SK-N-SH treated with all-trans-retinoic acid at 6 μM for 48 hours (cell line): ENCODE data around the gene RASSF1.

ENCODE experiments used
- ATAC-seq: fragments of 200-7000 bp; cut with Tn5 transposase; 3 replicates; pipeline ENCODE4 v1.9.1; 2020; ENCODE audit warnings: mild to moderate bottlenecking, moderate library complexity
- ARNTL ChIP-seq: fragments of 450-650 bp; formaldehyde crosslinking; IDR thresholded peaks from 2 replicates; pipeline ENCODE4 v1.5.0; 2020; ENCODE audit warnings: low read depth, mild to moderate bottlenecking, moderate library complexity, borderline replicate concordance
- BACH2 ChIP-seq: fragments of 250-450 bp; sonication (Bioruptor Pico); IDR thresholded peaks from 2 replicates; pipeline ENCODE4 v1.9.0; 2021; ENCODE audit warnings: mild to moderate bottlenecking, borderline replicate concordance
- CREB5 ChIP-seq: fragments of 250-450 bp; sonication (Bioruptor Pico); IDR thresholded peaks from 2 replicates; pipeline ENCODE4 v1.5.1; 2020; ENCODE audit warnings: low read depth, mild to moderate bottlenecking, moderate library complexity
- CSRNP3 ChIP-seq: fragments of 250-450 bp; sonication (Bioruptor Pico); IDR thresholded peaks from 2 replicates; pipeline ENCODE4 v1.5.1; 2021; ENCODE audit warnings: mild to moderate bottlenecking, moderate library complexity
- GLIS3 ChIP-seq: fragments of 250-450 bp; sonication (Bioruptor Pico); IDR thresholded peaks from 2 replicates; pipeline ENCODE4 v1.5.0; 2020; ENCODE audit warnings: mild to moderate bottlenecking, moderate library complexity
- ISL1 ChIP-seq: fragments of 250-450 bp; sonication (Bioruptor Pico); IDR thresholded peaks from 2 replicates; pipeline ENCODE4 v2.1.2; 2022; ENCODE audit warnings: mild to moderate bottlenecking, moderate library complexity
- OSR1 ChIP-seq: fragments of 250-450 bp; sonication (Bioruptor Pico); IDR thresholded peaks from 2 replicates; pipeline ENCODE4 v1.8.0; 2022; ENCODE audit warnings: moderate library complexity, mild to moderate bottlenecking, inconsistent platforms
- PATZ1 ChIP-seq: fragments of 250-450 bp; sonication (Bioruptor Pico); IDR thresholded peaks from 2 replicates; pipeline ENCODE4 v1.8.0; 2020; ENCODE audit warnings: mild to moderate bottlenecking, moderate library complexity, borderline replicate concordance
- POU6F1 ChIP-seq: fragments of 250-450 bp; sonication (Bioruptor Pico); IDR thresholded peaks from 2 replicates; pipeline ENCODE4 v1.8.0; 2021; ENCODE audit warnings: low read depth, mild to moderate bottlenecking, moderate library complexity, borderline replicate concordance
- RARB ChIP-seq: fragments of 250-450 bp; sonication (Bioruptor Pico); IDR thresholded peaks from 2 replicates; pipeline ENCODE4 v1.8.0; 2021; ENCODE audit warnings: mild to moderate bottlenecking, moderate library complexity
- SNAI2 ChIP-seq: fragments of 250-450 bp; sonication (Bioruptor Pico); IDR thresholded peaks from 2 replicates; pipeline ENCODE4 v1.5.0; 2020; ENCODE audit warnings: mild to moderate bottlenecking, moderate library complexity
- TCF4 ChIP-seq: fragments of 250-450 bp; sonication (Bioruptor Pico); IDR thresholded peaks from 2 replicates; pipeline ENCODE4 v1.8.0; 2021; ENCODE audit warnings: mild to moderate bottlenecking, moderate library complexity, borderline replicate concordance
- TOX ChIP-seq: fragments of 250-450 bp; sonication (Bioruptor Pico); IDR thresholded peaks from 2 replicates; pipeline ENCODE4 v1.8.0; 2021; ENCODE audit warnings: mild to moderate bottlenecking, moderate library complexity, borderline replicate concordance
- TSHZ2 ChIP-seq: fragments of 250-450 bp; sonication (Bioruptor Pico); IDR thresholded peaks from 2 replicates; pipeline ENCODE4 v1.5.0; 2020; ENCODE audit warnings: mild to moderate bottlenecking, moderate library complexity
- ZC3H10 ChIP-seq: fragments of 250-450 bp; sonication (Bioruptor Pico); IDR thresholded peaks from 2 replicates; pipeline ENCODE4 v1.5.1; 2021; ENCODE audit warnings: mild to moderate bottlenecking, moderate library complexity
- ZFP3 ChIP-seq: fragments of 250-450 bp; sonication (Bioruptor Pico); IDR thresholded peaks from 2 replicates; pipeline ENCODE4 v1.5.0; 2020; ENCODE audit warnings: mild to moderate bottlenecking, moderate library complexity
- ZFP30 ChIP-seq: fragments of 450-650 bp; formaldehyde crosslinking; IDR thresholded peaks from 2 replicates; pipeline ENCODE4 v1.5.0; 2022; ENCODE audit warnings: mild to moderate bottlenecking, moderate library complexity
- ZNF565 ChIP-seq: fragments of 450-650 bp; formaldehyde crosslinking; conservative IDR thresholded peaks from 2 replicates; pipeline ENCODE4 v1.5.0; 2020; ENCODE audit warnings: low read depth, mild to moderate bottlenecking, moderate library complexity
- ZNF70 ChIP-seq: fragments of 450-650 bp; formaldehyde crosslinking; IDR thresholded peaks from 2 replicates; pipeline ENCODE4 v1.5.0; 2020; ENCODE audit warnings: mild to moderate bottlenecking, moderate library complexity

RASSF1 gene

GRCh38 chr3:50331364-50331907, 9.2 kb downstream of the RASSF1 start:
- no peak for ATAC-seq
- TF ChIP-seq RARB (CRISPR knock-in tag) (no peak), ZC3H10 (CRISPR knock-in tag) (no peak), ISL1 (CRISPR knock-in tag) (no peak), ZNF70 (CRISPR knock-in tag) (no peak), TSHZ2 (CRISPR knock-in tag) (no peak), OSR1 (CRISPR knock-in tag) (no peak), POU6F1 (CRISPR knock-in tag) (no peak), CREB5 (CRISPR knock-in tag) (no peak), BACH2 (CRISPR knock-in tag) (no peak), ZNF565 (CRISPR knock-in tag) (no peak), GLIS3 (no peak), PATZ1 (CRISPR knock-in tag) (no peak), ARNTL (CRISPR knock-in tag) (no peak), SNAI2 (CRISPR knock-in tag) (no peak), CSRNP3 (CRISPR knock-in tag) (no peak), TOX (no peak)

- no peak for ATAC-seq
- TF ChIP-seq CSRNP3 (CRISPR knock-in tag) = no peak
- no peak for TF ChIP-seq TCF4
- TF ChIP-seq ARNTL (CRISPR knock-in tag) = no peak
- TF ChIP-seq OSR1 (CRISPR knock-in tag) = no peak
- no peak for TF ChIP-seq GLIS3
- no peak for TF ChIP-seq TOX
- no peak for TF ChIP-seq BACH2 (CRISPR knock-in tag)
- TF ChIP-seq ZFP30 (CRISPR knock-in tag) = no peak
- no peak for TF ChIP-seq ZFP3 (CRISPR knock-in tag)
- TF ChIP-seq TSHZ2 (CRISPR knock-in tag) = no peak
These were observed 10.3 kb downstream of the RASSF1 start for GRCh38 chr3:50330330-50330729.
